HG03175 (cell line): ENCODE measurements around the gene CCDC85A.

ENCODE experiments used
- ATAC-seq: cut with Tn5 transposase; IDR thresholded peaks from one replicate; pipeline ENCODE4 v1.9.1; 2021; ENCODE audit warnings: mild to moderate bottlenecking, moderate library complexity; ENCODE audit not compliant: unreplicated experiment

CCDC85A gene

GRCh38 chr2:56348392-56349210 lies 164.8 kb downstream of the CCDC85A start:
- ATAC-seq = no peak

- ATAC-seq = no peak
Observed at GRCh38 chr2:56357655-56358295, 174.0 kb downstream of the CCDC85A start.

- ATAC-seq = no peak
Observed at GRCh38 chr2:56361844-56362243, 178.1 kb downstream of the CCDC85A start.

- no peak for ATAC-seq
Observed at GRCh38 chr2:56364902-56365301, 181.1 kb downstream of the CCDC85A start.

- ATAC-seq = no peak
Observed at GRCh38 chr2:56369316-56369715, 185.5 kb downstream of the CCDC85A start.

GRCh38 chr2:56372071-56372656 lies 188.4 kb downstream of the CCDC85A start:
- ATAC-seq = no peak

- ATAC-seq = no peak
Observed at GRCh38 chr2:56375251-56375650, 191.5 kb downstream of the CCDC85A start.

GRCh38 chr2:56376699-56377665 lies 193.2 kb downstream of the CCDC85A start:
- no peak for ATAC-seq

GRCh38 chr2:56379066-56379465 lies 195.3 kb downstream of the CCDC85A start:
- ATAC-seq = no peak

- no peak for ATAC-seq
Observed at GRCh38 chr2:56380861-56381260, 197.1 kb downstream of the CCDC85A start.

- no peak for ATAC-seq
Observed at GRCh38 chr2:56382466-56382865, 198.7 kb downstream of the CCDC85A start.

- ATAC-seq = no peak
Observed at GRCh38 chr2:56386657-56387056, 202.9 kb downstream of the CCDC85A start.

GRCh38 chr2:56390644-56391043 lies 206.9 kb downstream of the CCDC85A start:
- no peak for ATAC-seq

GRCh38 chr2:56410140-56410539 lies 226.3 kb downstream of the CCDC85A start:
- no peak for ATAC-seq

GRCh38 chr2:56416500-56417176 lies 232.8 kb downstream of the CCDC85A start:
- ATAC-seq = no peak
